Iris pigment epithelial cell (primary cell): ENCODE results near the gene MMP24OS.
A peak's percentile ranks its signal among the peaks of the same experiment; 100 is the strongest.
"Not testable (repeated sequence)": the region's sequence is repeated elsewhere in the genome, so short reads cannot be mapped to it uniquely, and the experiment has no call there.

Experiments used
- DNase-seq: peaks from one replicate; pipeline ENCODE4 v3.0.0-alpha.2; 2011; ENCODE audit warnings: low read depth

MMP24OS gene

GRCh38 chr20:35277531-35278395 lies at the start of gene MMP24OS:
Gene MMP24OS (minus strand): TSS chr20:35278122. CDS start chr20:35277929, 193 bp downstream.
- peak; percentile 89 for DNase-seq

GRCh38 chr20:35327074-35327976 lies 49.4 kb upstream of the MMP24OS start:
- peak; percentile 71 for DNase-seq

- no peak for DNase-seq
Measured at GRCh38 chr20:35326740-35327073, 48.8 kb upstream of the MMP24OS start.

- peak; percentile 55 for DNase-seq
Measured at GRCh38 chr20:35326021-35326739, 48.3 kb upstream of the MMP24OS start.

- no peak for DNase-seq
Measured at GRCh38 chr20:35325401-35325800, 47.5 kb upstream of the MMP24OS start.

GRCh38 chr20:35320396-35321126 lies 42.6 kb upstream of the MMP24OS start:
- peak; percentile 78 for DNase-seq

GRCh38 chr20:35319871-35320197 lies 41.9 kb upstream of the MMP24OS start:
- DNase-seq: peak; percentile 83

- DNase-seq: peak; percentile 83
Measured at GRCh38 chr20:35319192-35319870, 41.4 kb upstream of the MMP24OS start.

- DNase-seq: peak; percentile 95
Measured at GRCh38 chr20:35318502-35319157, 40.7 kb upstream of the MMP24OS start.

- no peak for DNase-seq
Measured at GRCh38 chr20:35317416-35318210, 39.7 kb upstream of the MMP24OS start.

GRCh38 chr20:35316086-35316485 lies 38.2 kb upstream of the MMP24OS start:
- DNase-seq: no peak

- DNase-seq: not testable (repeated sequence)
Measured at GRCh38 chr20:35315632-35316020, 37.7 kb upstream of the MMP24OS start.

GRCh38 chr20:35314816-35315631 lies 37.1 kb upstream of the MMP24OS start:
- DNase-seq: peak; percentile 71

- peak; percentile 95 for DNase-seq
Measured at GRCh38 chr20:35312318-35312717, 34.4 kb upstream of the MMP24OS start.

- no peak for DNase-seq
Measured at GRCh38 chr20:35311822-35312221, 33.9 kb upstream of the MMP24OS start.

GRCh38 chr20:35311409-35311808 lies 33.5 kb upstream of the MMP24OS start:
- DNase-seq: peak; percentile 49

- peak; percentile 52 for DNase-seq
Measured at GRCh38 chr20:35307666-35308653, 30.0 kb upstream of the MMP24OS start.
